HepG2 (cell line): ENCODE measurements around the gene NAV3.

Experiments
- HCFC1 ChIP-seq: fragments of 150-350 bp; IDR thresholded peaks from 2 replicates; pipeline ENCODE4 v1.6.1; 2014; ENCODE audit warnings: low read depth, low read length
- SIN3A ChIP-seq: IDR thresholded peaks from 2 replicates; pipeline ENCODE4 v1.6.1; 2011; ENCODE audit warnings: low read depth, mild to moderate bottlenecking, control low read depth, low read length, borderline replicate concordance
- ZNF776 ChIP-seq: sonication (generic); formaldehyde crosslinking; IDR thresholded peaks from 2 replicates; pipeline ENCODE4 v1.4.0; 2020; ENCODE audit warnings: mild to moderate bottlenecking, missing genetic modification reagents
- TF ChIP-seq, protein P1 (sequence below): sonication (generic); formaldehyde crosslinking; IDR thresholded peaks from 2 replicates; pipeline ENCODE4 v1.5.0; 2020; ENCODE audit warnings: missing genetic modification reagents
- TF ChIP-seq, protein P2 (sequence below): sonication (generic); formaldehyde crosslinking; IDR thresholded peaks from 2 replicates; pipeline ENCODE4 v1.8.1; 2023; ENCODE audit warnings: missing genetic modification reagents, inconsistent platforms, borderline replicate concordance
- TF ChIP-seq, protein P3 (sequence below): sonication (generic); formaldehyde crosslinking; IDR thresholded peaks from 2 replicates; pipeline ENCODE4 v1.4.0; 2020; ENCODE audit warnings: missing genetic modification reagents
- TF ChIP-seq, protein P4 (sequence below): sonication (generic); formaldehyde crosslinking; IDR thresholded peaks from 2 replicates; pipeline ENCODE4 v1.4.0; 2020; ENCODE audit warnings: low read depth, mild to moderate bottlenecking, missing genetic modification reagents
- TF ChIP-seq, protein P5 (sequence below): sonication (generic); formaldehyde crosslinking; IDR thresholded peaks from 2 replicates; pipeline ENCODE4 v1.4.0; 2020; ENCODE audit warnings: missing genetic modification reagents, borderline replicate concordance

DNA sequence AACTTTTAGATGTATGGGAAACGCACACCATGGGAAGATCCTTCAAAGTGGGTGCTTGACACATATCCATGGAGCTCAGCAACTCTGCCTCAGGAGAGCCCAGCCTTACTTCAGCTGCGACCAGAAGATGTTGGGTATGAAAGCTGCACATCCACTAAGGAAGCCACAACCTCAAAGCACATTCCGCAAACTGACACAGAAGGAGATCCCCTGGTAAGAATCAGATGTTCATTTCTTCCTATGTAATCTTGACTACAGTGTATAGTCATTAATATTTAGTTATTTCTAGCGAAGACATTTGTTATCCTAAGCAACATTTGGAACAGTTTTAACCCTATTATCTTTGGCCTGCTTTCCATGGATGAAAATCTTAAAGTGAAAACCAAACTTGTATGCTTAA lies 374.2 kb downstream of the NAV3 start:
- TF ChIP-seq ZNF776 (CRISPR knock-in tag): no peak
- TF ChIP-seq, protein P1, sequence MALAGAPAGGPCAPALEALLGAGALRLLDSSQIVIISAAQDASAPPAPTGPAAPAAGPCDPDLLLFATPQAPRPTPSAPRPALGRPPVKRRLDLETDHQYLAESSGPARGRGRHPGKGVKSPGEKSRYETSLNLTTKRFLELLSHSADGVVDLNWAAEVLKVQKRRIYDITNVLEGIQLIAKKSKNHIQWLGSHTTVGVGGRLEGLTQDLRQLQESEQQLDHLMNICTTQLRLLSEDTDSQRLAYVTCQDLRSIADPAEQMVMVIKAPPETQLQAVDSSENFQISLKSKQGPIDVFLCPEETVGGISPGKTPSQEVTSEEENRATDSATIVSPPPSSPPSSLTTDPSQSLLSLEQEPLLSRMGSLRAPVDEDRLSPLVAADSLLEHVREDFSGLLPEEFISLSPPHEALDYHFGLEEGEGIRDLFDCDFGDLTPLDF (CRISPR knock-in tag): no peak
- TF ChIP-seq, protein P2, sequence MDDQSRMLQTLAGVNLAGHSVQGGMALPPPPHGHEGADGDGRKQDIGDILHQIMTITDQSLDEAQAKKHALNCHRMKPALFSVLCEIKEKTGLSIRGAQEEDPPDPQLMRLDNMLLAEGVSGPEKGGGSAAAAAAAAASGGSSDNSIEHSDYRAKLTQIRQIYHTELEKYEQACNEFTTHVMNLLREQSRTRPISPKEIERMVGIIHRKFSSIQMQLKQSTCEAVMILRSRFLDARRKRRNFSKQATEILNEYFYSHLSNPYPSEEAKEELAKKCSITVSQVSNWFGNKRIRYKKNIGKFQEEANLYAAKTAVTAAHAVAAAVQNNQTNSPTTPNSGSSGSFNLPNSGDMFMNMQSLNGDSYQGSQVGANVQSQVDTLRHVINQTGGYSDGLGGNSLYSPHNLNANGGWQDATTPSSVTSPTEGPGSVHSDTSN (CRISPR knock-in tag): no peak
- TF ChIP-seq, protein P3, sequence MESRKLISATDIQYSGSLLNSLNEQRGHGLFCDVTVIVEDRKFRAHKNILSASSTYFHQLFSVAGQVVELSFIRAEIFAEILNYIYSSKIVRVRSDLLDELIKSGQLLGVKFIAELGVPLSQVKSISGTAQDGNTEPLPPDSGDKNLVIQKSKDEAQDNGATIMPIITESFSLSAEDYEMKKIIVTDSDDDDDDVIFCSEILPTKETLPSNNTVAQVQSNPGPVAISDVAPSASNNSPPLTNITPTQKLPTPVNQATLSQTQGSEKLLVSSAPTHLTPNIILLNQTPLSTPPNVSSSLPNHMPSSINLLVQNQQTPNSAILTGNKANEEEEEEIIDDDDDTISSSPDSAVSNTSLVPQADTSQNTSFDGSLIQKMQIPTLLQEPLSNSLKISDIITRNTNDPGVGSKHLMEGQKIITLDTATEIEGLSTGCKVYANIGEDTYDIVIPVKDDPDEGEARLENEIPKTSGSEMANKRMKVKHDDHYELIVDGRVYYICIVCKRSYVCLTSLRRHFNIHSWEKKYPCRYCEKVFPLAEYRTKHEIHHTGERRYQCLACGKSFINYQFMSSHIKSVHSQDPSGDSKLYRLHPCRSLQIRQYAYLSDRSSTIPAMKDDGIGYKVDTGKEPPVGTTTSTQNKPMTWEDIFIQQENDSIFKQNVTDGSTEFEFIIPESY (CRISPR knock-in tag): no peak
- TF ChIP-seq, protein P4, sequence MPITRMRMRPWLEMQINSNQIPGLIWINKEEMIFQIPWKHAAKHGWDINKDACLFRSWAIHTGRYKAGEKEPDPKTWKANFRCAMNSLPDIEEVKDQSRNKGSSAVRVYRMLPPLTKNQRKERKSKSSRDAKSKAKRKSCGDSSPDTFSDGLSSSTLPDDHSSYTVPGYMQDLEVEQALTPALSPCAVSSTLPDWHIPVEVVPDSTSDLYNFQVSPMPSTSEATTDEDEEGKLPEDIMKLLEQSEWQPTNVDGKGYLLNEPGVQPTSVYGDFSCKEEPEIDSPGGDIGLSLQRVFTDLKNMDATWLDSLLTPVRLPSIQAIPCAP (CRISPR knock-in tag): no peak
- no peak for TF ChIP-seq HCFC1
- TF ChIP-seq SIN3A: no peak
- TF ChIP-seq, protein P5, sequence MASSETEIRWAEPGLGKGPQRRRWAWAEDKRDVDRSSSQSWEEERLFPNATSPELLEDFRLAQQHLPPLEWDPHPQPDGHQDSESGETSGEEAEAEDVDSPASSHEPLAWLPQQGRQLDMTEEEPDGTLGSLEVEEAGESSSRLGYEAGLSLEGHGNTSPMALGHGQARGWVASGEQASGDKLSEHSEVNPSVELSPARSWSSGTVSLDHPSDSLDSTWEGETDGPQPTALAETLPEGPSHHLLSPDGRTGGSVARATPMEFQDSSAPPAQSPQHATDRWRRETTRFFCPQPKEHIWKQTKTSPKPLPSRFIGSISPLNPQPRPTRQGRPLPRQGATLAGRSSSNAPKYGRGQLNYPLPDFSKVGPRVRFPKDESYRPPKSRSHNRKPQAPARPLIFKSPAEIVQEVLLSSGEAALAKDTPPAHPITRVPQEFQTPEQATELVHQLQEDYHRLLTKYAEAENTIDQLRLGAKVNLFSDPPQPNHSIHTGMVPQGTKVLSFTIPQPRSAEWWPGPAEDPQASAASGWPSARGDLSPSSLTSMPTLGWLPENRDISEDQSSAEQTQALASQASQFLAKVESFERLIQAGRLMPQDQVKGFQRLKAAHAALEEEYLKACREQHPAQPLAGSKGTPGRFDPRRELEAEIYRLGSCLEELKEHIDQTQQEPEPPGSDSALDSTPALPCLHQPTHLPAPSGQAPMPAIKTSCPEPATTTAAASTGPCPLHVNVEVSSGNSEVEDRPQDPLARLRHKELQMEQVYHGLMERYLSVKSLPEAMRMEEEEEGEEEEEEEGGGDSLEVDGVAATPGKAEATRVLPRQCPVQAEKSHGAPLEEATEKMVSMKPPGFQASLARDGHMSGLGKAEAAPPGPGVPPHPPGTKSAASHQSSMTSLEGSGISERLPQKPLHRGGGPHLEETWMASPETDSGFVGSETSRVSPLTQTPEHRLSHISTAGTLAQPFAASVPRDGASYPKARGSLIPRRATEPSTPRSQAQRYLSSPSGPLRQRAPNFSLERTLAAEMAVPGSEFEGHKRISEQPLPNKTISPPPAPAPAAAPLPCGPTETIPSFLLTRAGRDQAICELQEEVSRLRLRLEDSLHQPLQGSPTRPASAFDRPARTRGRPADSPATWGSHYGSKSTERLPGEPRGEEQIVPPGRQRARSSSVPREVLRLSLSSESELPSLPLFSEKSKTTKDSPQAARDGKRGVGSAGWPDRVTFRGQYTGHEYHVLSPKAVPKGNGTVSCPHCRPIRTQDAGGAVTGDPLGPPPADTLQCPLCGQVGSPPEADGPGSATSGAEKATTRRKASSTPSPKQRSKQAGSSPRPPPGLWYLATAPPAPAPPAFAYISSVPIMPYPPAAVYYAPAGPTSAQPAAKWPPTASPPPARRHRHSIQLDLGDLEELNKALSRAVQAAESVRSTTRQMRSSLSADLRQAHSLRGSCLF (CRISPR knock-in tag): no peak
